Effector CD8-positive, alpha-beta T cell (primary cell): ENCODE results near the gene BIRC3.

Experiments used
- DNase-seq: peaks from one replicate; lab custom pipeline; 2025; lab: John Stamatoyannopoulos, UW

Gene BIRC3

GRCh38 chr11:102375720-102376399 lies 58.6 kb downstream of the BIRC3 start:
- DNase-seq = no peak

GRCh38 chr11:102377891-102378290 lies 60.6 kb downstream of the BIRC3 start:
- no peak for DNase-seq

- DNase-seq = no peak
Measured at GRCh38 chr11:102378818-102379217, 61.5 kb downstream of the BIRC3 start.

- no peak for DNase-seq
Measured at GRCh38 chr11:102382384-102382783, 65.1 kb downstream of the BIRC3 start.

GRCh38 chr11:102383839-102384238 lies 66.6 kb downstream of the BIRC3 start:
- no peak for DNase-seq

GRCh38 chr11:102384419-102385079 lies 67.3 kb downstream of the BIRC3 start:
- no peak for DNase-seq

- DNase-seq = no peak
Measured at GRCh38 chr11:102385085-102386007, 68.1 kb downstream of the BIRC3 start.

- no peak for DNase-seq
Measured at GRCh38 chr11:102386136-102386734, 69.0 kb downstream of the BIRC3 start.

GRCh38 chr11:102387043-102387781 lies 69.9 kb downstream of the BIRC3 start:
- no peak for DNase-seq
